Gastroesophageal sphincter (tissue), 4 donors: ENCODE measurements around the gene INPP5E. TPM values are rescaled to one million over a fixed set of nuclear protein-coding genes. Genes with fewer than 3 reads are reported as not detected.

Experiments
- ATAC-seq: fragments of 150-250 bp; one replicate; pipeline ENCODE4 v1.9.1; 2016; ENCODE audit warnings: mild to moderate bottlenecking, moderate library complexity
- H3K27ac ChIP-seq, 4 donors: fragments of 200-600 bp; sonication (generic) in 3 of 4; 1 replicate in 3 of 4; 2 replicates in 1 of 4; pipeline ENCODE4 v1.5.1; 2016 to 2019
- H3K27me3 ChIP-seq: fragments of 200-600 bp; sonication (generic); one replicate; pipeline ENCODE4 v1.5.1; 2019
- H3K36me3 ChIP-seq, 2 donors: fragments of 200-600 bp; sonication (generic); one replicate each; pipeline ENCODE4 v1.5.1; 2019; ENCODE audit warnings: control low read depth in 1 of 2
- H3K4me1 ChIP-seq, 3 donors: fragments of 200-600 bp; sonication (generic); 1 replicate in 2 of 3; 2 replicates in 1 of 3; pipeline ENCODE4 v1.5.1; 2016 to 2019; ENCODE audit warnings: control low read depth in 2 of 3
- H3K4me3 ChIP-seq, 2 donors: fragments of 200-600 bp; sonication (generic); one replicate each; pipeline ENCODE4 v1.5.1; 2019; ENCODE audit warnings: mild to moderate bottlenecking in 1 of 2, moderate library complexity in 1 of 2
- H3K9me3 ChIP-seq, 3 donors: fragments of 200-600 bp; sonication (generic); one replicate each; pipeline ENCODE4 v1.5.1; 2017 to 2019; ENCODE audit warnings: control low read depth in 2 of 3
- CTCF ChIP-seq, 4 experiments: fragments of 200-600 bp in 2 of 4; fragments of 450-650 bp in 2 of 4; sonication (generic) in 1 of 4; IDR thresholded peaks; one replicate each; pipeline ENCODE4 v1.5.1; 2017 to 2019; ENCODE audit warnings: antibody characterized with exemption in 4 of 4, mild to moderate bottlenecking in 2 of 4, moderate library complexity in 2 of 4
- EP300 ChIP-seq: sonication (generic); formaldehyde crosslinking; IDR thresholded peaks from one replicate; pipeline ENCODE4 v1.6.1; 2017; ENCODE audit warnings: antibody characterized with exemption, mild to moderate bottlenecking
- POLR2A ChIP-seq, 2 donors: fragments of 450-650 bp; IDR thresholded peaks; one replicate each; pipeline ENCODE4 v1.6.1; 2017; ENCODE audit warnings: antibody characterized with exemption in 2 of 2, mild to moderate bottlenecking in 2 of 2, moderate library complexity in 1 of 2
- POLR2AphosphoS5 ChIP-seq: sonication (generic); formaldehyde crosslinking; IDR thresholded peaks from one replicate; pipeline ENCODE4 v1.6.1; 2017; ENCODE audit warnings: antibody characterized with exemption
- WGBS, 2 donors: methylation state at CpG; one replicate each; pipeline ENCODE4 v1.1.5; 2018; ENCODE audit warnings: low coverage in 1 of 2; 5-methylcytosine and 5-hydroxymethylcytosine counted together
- total RNA-seq, 4 donors: library from RNA; depleted of rRNA; stranded (reverse); fragments of >200 nt; gene quantifications; one replicate each; pipeline ENCODE4 v1.1.0, GENCODE V29; 2016

The INPP5E gene
- total RNA-seq, 4 donors from 2014 or later, result 7.2 to 13.1 (median 10.0) TPM

GRCh38 chr9:136444102-136444501 is 4.5 kb upstream of the INPP5E start:
- Histone ChIP-seq H3K36me3 (peaks cover 0 to 87% of the 10 kb centered on the region in 2 donors), H3K9me3 (no peaks in the 10 kb centered on the region)
- ATAC-seq, result no peak

GRCh38 chr9:136443687-136444086 is 4.0 kb upstream of the INPP5E start:
- 91 to 92% methylated on average over 4 to 6 of the region's 7 CpGs for WGBS, 2 donors
- Histone ChIP-seq H3K27me3 (no peaks in the 10 kb centered on the region), H3K27ac (no peak overlapping the region), H3K4me3 (no peak overlapping the region), H3K36me3 (peaks cover 0 to 82% of the 10 kb centered on the region in 2 donors), H3K4me1 (peaks cover 0 to 15% (median 3%) of the 10 kb centered on the region in 3 donors), H3K9me3 (no peaks in the 10 kb centered on the region)
- no peak for ATAC-seq
- TF ChIP-seq POLR2A (IDR thresholded peaks at IDR 0.05), result no peak
- TF ChIP-seq CTCF (IDR thresholded peaks at IDR 0.05), result no peak
- TF ChIP-seq POLR2AphosphoS5, result no peak
- no peak for TF ChIP-seq EP300

More at GRCh38 chr9:136444102-136444501, 4.5 kb upstream of the INPP5E start:
- no peak overlapping the region for H3K4me3 ChIP-seq
- TF ChIP-seq EP300 (no peak), POLR2AphosphoS5 (no peak), CTCF (IDR thresholded peaks at IDR 0.05) (no peak), POLR2A (IDR thresholded peaks at IDR 0.05) (no peak)
- H3K4me1 ChIP-seq, result peaks cover 0 to 11% (median 3%) of the 10 kb centered on the region in 3 donors
- no peaks in the 10 kb centered on the region for H3K27me3 ChIP-seq
- WGBS, 2 donors, result 90% methylated on average over 5 of the region's 20 CpGs; no CpG with 5 or more reads in 1 of the 2 donors
- no peak overlapping the region for H3K27ac ChIP-seq

- no peak overlapping the region for H3K4me3 ChIP-seq
- TF ChIP-seq CTCF (IDR thresholded peaks at IDR 0.05) (no peak), POLR2A (IDR thresholded peaks at IDR 0.05) (no peak), EP300 (no peak), POLR2AphosphoS5 (no peak)
- 88 to 95% methylated on average over 6 to 14 of the region's 15 CpGs for WGBS, 2 donors
These were observed 3.4 kb upstream of the INPP5E start for GRCh38 chr9:136443087-136443486.

GRCh38 chr9:136442265-136442664 is 2.6 kb upstream of the INPP5E start:
- Histone ChIP-seq H3K9me3 (no peaks in the 10 kb centered on the region), H3K27me3 (no peaks in the 10 kb centered on the region), H3K36me3 (peaks cover 0 to 68% of the 10 kb centered on the region in 2 donors), H3K4me1 (peaks cover 0 to 29% (median 12%) of the 10 kb centered on the region in 3 donors), H3K4me3 (no peak overlapping the region), H3K27ac (no peak overlapping the region)
- TF ChIP-seq EP300, result no peak
- ATAC-seq, result no peak
- WGBS, 2 donors, result 78% methylated on average over 5 of the region's 5 CpGs; no CpG with 5 or more reads in 1 of the 2 donors

More at GRCh38 chr9:136443087-136443486, 3.4 kb upstream of the INPP5E start:
- Histone ChIP-seq H3K4me1 (peaks cover 0 to 21% (median 4%) of the 10 kb centered on the region in 3 donors), H3K27ac (no peak overlapping the region), H3K27me3 (no peaks in the 10 kb centered on the region), H3K9me3 (no peaks in the 10 kb centered on the region), H3K36me3 (peaks cover 0 to 76% of the 10 kb centered on the region in 2 donors)
- no peak for ATAC-seq

- no peak overlapping the region for H3K27ac ChIP-seq
- no peak overlapping the region for H3K4me3 ChIP-seq
- H3K9me3 ChIP-seq, result no peaks in the 10 kb centered on the region
- H3K4me1 ChIP-seq, result peaks cover 0 to 34% (median 17%) of the 10 kb centered on the region in 3 donors
- no peaks in the 10 kb centered on the region for H3K27me3 ChIP-seq
- TF ChIP-seq POLR2AphosphoS5 (no peak), EP300 (no peak), CTCF (IDR thresholded peaks at IDR 0.05) (no peak), POLR2A (IDR thresholded peaks at IDR 0.05) (no peak)
- WGBS, 2 donors, result 76 to 100% methylated on average over 1 to 3 of the region's 17 CpGs
- peaks cover 0 to 63% of the 10 kb centered on the region in 2 donors for H3K36me3 ChIP-seq
- no peak for ATAC-seq
These were observed 2.1 kb upstream of the INPP5E start for GRCh38 chr9:136441681-136442245.
